GM19452 (cell line): ENCODE data around the gene UBE2E2.
"Not testable (repeated sequence)": the region's sequence is repeated elsewhere in the genome, so short reads cannot be mapped to it uniquely, and the experiment has no call there.

Experiments
- ATAC-seq: cut with Tn5 transposase; IDR thresholded peaks from one replicate; pipeline ENCODE4 v1.9.1; 2021; ENCODE audit not compliant: unreplicated experiment

Gene UBE2E2

DNA sequence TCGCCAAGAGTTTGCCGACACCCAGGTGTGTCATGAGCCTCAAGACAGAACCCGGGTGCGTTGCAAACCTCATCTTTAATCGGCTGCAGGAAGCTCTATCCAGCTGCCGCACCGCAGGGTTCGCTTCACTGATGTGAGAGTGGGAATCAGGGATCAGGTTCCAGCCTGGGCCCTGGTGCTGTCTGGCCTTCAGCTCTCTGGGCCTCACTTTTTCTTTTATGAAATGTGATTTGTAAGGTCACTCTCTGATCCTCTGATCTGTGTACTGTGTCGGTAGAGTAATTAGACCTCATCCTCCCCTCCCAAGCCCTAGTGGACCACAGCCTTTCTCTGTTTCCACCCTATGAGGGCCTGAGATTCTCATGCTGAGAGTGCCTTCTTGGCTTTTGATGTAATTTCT is 399.8 kb downstream of the UBE2E2 start:
- ATAC-seq, result no peak

- ATAC-seq, result no peak
Observed at GRCh38 chr3:23607184-23607847, 404.2 kb downstream of the UBE2E2 start.

DNA sequence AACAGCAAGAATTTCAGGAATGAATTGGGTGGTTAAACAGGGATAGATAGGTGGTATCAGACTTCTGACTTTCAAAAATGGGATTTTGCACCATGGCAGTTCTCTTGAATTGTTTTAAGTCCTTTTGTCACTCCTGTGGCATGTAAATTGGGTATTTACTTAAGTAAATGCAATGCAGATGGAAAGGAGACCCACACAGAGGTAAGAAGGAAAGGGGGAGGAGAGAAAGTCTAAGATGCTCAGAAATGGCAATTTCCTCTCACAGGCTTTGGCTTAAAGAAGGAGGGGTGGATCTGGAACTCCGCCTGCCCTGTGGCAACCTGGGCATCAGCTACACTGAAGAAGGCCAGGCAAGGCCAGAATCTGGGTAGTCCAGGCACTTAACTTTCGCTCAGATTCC is 405.5 kb downstream of the UBE2E2 start:
- ATAC-seq, result no peak

DNA sequence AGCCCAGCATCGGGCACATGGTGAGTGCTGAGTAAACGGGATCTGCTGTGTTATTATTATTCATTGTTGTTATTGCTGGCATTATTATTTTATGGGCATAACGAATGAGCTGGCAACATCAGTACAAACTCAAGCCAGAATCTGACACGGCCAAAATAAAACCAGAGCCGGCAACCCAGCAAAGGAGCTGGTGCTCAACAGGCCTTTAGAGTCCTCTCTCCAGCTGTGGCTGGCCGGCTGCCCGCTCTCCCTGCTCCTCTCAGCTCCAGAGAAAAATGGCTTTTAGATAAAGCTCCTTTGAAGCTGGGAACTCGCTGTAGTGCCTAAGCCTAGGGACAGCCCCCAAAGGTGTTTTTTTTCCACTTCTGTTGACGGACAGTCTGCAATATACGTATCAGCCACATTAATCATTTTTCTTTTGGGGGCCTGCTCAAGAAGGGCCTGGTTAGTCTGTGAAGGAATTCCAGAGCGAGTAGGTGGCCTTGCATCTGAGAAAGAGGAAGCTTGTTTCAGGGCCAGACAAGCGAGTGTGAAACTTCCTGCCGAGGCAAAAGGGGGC is 408.7 kb downstream of the UBE2E2 start:
- no peak for ATAC-seq

DNA sequence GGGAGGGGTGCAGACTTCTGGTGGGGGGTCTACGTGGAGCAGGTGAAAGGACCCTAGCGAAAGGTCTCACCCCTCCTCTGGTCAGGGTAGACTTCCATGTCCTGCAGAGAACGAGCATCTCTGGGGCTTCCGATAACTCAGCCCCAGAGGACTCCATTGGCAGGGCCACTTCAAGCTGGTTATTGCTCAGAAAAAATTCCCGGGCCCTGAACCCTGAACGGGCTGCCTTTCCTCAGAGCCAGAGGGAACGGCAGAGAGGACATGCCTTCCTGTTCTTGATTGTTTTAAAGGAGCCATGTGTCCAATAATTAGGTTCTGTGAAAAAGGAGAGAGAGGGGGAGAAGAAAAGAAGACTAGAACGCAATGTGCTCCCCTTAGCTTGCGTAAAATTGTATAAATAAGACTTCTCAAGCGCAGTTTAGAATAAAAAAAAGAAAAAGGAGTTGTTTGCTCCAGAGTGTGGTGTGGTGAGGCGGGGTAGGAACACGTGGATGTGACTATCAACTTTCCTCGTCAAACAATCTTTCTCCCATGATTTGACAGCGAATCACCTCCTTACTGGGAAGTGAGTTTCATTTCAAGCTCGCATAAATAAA is 409.3 kb downstream of the UBE2E2 start:
- no peak for ATAC-seq

GRCh38 chr3:23615068-23615467 is 411.9 kb downstream of the UBE2E2 start:
- ATAC-seq, result no peak

- not testable (repeated sequence) for ATAC-seq
Observed at GRCh38 chr3:23618475-23618874, 415.3 kb downstream of the UBE2E2 start.

DNA sequence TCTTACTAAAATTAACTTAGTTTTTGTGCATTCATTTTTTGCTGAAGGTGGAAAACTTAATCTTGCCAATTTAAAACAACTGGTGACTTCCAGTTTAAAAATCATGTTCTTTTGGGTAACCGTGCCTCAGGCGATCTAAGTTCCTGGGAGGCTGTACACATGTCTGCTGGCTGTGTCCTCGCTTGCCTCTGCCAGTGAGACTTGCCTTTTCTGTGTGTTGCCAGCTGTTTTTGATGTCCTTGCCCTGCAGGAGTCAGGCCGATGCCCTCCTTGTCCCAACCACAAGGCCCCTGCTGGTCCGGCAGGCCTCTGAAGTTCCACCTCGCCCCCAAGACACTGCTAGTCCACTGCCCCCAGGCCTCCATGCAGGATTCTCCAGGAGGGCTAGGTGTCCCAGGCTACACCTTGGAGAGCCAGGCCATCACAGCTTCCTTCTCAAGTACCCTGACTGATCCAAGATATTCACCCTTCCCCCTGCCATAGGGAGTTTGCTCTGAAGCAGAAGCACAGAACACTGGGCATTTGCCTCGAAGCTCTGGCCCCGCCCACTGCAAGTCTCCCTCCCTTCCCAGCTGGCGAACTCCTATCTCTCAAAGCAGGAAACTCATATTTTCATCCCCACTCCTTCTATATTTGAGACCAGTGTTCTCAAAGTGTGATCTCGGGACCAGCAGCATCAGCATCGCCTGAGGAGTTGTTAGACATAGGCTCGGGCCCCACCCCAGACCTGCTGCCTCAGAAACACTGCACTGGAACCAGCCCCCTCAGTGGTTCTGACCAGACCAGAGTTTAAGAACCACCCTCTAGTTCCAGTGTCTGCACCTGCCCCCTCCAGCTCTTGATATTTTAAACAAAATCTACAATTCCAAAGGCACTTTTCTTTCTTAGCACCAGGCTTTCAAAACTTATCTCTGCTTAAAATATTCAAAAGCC is 416.8 kb downstream of the UBE2E2 start:
- ATAC-seq, result no peak

GRCh38 chr3:23620638-23621015 is 417.5 kb downstream of the UBE2E2 start:
- ATAC-seq, result no peak

DNA sequence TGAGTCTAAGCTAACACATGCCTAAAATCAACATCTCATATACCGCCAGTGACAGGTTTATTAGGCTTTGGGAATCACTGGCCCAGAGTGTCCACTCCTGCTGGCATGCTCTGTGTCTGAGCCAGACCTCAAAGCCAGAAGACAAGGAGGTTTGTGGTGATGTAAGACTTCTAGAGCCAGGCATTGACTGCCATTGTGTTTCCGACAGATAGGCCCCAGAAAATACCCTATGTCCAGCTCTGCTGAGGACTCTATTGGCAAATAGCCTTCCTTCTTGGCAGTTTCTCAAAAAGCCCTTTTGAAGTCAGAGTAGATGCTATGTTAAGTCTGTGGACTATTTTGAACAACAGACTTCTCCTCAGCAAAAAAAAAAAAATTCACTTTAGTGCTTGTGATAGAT is 420.7 kb downstream of the UBE2E2 start:
- no peak for ATAC-seq

DNA sequence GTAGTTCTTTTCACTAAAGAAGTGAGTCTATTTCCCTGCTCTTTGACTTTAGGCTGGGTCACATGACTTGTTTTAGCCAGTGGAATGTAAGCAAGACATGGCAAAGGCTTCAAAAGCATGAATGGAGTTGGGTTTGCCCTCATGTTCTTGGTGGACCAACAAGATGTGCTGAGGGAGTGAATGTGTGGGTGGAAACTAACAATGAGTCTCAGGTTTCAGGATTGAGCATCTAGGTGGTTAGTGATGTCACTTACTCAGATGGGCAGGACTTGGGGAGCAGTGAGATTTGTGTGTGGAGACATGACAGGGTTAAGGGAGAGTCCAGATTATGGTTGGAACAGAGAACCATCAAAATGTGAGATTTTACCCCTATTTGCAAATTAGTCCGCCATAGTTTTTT is 421.2 kb downstream of the UBE2E2 start:
- ATAC-seq, result no peak

DNA sequence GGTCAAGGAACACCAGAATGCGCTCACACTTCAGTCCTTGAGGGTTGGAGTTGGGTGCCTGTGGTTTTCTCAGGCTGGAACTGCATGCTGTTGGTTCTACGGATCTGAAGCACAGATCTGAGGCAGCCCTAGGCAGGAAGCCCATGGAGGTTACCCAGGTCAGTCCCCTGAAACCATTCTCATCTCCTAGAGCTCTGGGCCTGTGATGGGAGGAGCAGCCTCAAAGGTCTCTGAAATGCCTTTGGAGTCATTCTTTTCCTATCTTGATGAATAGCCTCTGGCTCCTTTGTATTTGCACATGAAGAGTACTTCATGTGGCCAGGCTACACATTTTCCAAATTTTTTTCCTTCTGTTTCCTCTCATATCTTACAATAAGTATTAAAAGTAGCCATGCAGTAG is 423.3 kb downstream of the UBE2E2 start:
- ATAC-seq, result no peak

- ATAC-seq, result no peak
Observed at GRCh38 chr3:23629181-23629894, 426.2 kb downstream of the UBE2E2 start.

DNA sequence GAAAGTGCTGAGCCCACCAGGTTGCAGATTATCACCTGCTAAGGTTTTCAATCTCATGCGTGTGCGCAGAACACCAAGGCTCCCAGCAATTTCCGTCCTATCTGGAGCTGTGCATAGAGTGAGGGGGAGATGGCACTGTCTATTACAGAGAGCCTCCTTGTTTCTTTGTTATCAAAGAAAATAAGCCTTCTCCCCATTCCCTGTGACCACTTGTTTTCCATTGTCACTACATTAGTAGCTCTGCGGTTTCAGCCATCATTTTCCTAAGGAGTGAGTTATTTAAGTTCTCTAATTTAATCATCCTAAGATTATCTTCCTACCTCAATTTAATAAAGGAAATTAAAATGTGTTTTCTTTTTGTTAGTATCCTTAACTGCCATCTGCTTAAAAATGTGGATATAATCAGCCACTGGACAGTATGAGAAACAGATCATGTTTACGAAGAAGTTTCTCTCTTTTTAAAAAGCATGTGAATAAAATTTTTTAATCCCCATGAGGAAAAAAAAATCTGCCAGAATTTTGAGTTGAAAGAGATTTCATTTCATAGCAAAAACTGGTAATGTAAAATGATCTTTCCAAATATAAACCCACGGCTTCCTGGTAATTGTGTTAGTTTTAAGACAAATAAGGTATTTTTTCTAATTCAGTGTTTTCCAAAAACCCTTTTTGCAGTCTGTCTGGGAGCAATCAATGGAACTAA is 430.3 kb downstream of the UBE2E2 start:
- no peak for ATAC-seq

- ATAC-seq, result no peak
Observed at GRCh38 chr3:23637339-23637738, 434.2 kb downstream of the UBE2E2 start.

DNA sequence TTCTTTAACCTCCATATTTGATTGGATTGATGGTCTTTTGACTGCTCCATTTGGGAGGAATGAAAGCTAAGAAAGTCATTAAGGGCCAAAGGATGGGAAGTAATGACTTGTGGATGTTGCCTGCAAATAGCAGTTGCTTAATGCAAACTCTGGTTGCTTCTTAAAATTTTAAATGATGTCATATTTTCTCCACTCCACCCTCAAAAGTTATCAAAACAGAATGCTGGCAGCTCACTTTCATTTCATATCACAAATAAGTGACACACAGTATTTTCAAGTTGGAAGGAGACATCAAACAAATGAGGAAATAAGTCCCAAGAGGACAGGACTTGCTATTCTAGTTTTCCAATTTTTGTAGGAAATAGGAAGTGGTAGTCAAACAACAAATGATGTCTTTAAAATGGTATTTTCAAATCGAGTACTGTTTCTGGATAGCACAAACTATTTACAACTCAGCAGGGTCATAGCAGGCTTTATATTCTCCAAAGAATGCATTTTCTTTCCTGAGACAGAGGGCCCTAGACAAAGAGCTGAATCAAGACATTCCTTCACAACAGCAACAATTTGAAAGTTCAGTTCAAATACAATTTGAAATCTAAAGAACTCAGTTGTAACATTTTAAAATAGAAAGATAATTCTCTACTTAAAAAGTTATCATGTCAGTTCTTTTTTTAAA is 437.5 kb downstream of the UBE2E2 start:
- ATAC-seq, result no peak
